ENCODE results near the gene STAG1. TPM values are rescaled to one million over a fixed set of nuclear protein-coding genes. Genes with fewer than 3 reads are reported as not detected.

Gene STAG1
- total and polyA plus RNA-seq, 9 of the 15 experiments (the other 6 are each of a cell fraction or from before 2014, with no cell fraction given), result 2.7 to 17.7 (median 8.8) TPM

- TF ChIP-seq ZNF318 (IDR thresholded peaks at IDR 0.05; ENCODE audit: borderline replicate concordance in 1 of 2, low read depth in 1 of 2) (no peak), RBFOX2 (IDR thresholded peaks at IDR 0.05; ENCODE audit: low read depth, low read length) (peak; percentile 88), HMG20A (CRISPR knock-in tag; conservative IDR thresholded peaks at IDR 0.05) (no peak), HNRNPLL (IDR thresholded peaks at IDR 0.05; ENCODE audit: low read depth, low read length, poor library complexity, severe bottlenecking) (peak; percentile 68), MAFG (tag; conservative IDR thresholded peaks at IDR 0.05) (no peak), POLR2G (IDR thresholded peaks at IDR 0.05; ENCODE audit: low read depth, low read length) (peak; percentile 86), ZNF395 (CRISPR knock-in tag; IDR thresholded peaks at IDR 0.05) (peak; percentile 83), ZNF140 (CRISPR knock-in tag; IDR thresholded peaks at IDR 0.05) (no peak), CHD2 (IDR thresholded peaks at IDR 0.05; ENCODE audit: low read depth, low read length) (peak; percentile 87), ARHGAP35 (IDR thresholded peaks at IDR 0.05; ENCODE audit: partially characterized antibody) (no peak), POLR2A (conservative IDR thresholded peaks at IDR 0.05) (peak; percentile 86)
- TF ChIP-seq, protein P1, sequence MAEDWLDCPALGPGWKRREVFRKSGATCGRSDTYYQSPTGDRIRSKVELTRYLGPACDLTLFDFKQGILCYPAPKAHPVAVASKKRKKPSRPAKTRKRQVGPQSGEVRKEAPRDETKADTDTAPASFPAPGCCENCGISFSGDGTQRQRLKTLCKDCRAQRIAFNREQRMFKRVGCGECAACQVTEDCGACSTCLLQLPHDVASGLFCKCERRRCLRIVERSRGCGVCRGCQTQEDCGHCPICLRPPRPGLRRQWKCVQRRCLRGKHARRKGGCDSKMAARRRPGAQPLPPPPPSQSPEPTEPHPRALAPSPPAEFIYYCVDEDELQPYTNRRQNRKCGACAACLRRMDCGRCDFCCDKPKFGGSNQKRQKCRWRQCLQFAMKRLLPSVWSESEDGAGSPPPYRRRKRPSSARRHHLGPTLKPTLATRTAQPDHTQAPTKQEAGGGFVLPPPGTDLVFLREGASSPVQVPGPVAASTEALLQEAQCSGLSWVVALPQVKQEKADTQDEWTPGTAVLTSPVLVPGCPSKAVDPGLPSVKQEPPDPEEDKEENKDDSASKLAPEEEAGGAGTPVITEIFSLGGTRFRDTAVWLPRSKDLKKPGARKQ (CRISPR knock-in tag; IDR thresholded peaks at IDR 0.05), result no peak
- TF ChIP-seq, protein P2, sequence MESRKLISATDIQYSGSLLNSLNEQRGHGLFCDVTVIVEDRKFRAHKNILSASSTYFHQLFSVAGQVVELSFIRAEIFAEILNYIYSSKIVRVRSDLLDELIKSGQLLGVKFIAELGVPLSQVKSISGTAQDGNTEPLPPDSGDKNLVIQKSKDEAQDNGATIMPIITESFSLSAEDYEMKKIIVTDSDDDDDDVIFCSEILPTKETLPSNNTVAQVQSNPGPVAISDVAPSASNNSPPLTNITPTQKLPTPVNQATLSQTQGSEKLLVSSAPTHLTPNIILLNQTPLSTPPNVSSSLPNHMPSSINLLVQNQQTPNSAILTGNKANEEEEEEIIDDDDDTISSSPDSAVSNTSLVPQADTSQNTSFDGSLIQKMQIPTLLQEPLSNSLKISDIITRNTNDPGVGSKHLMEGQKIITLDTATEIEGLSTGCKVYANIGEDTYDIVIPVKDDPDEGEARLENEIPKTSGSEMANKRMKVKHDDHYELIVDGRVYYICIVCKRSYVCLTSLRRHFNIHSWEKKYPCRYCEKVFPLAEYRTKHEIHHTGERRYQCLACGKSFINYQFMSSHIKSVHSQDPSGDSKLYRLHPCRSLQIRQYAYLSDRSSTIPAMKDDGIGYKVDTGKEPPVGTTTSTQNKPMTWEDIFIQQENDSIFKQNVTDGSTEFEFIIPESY (CRISPR knock-in tag; IDR thresholded peaks at IDR 0.05), result peak; percentile 74; the same call in 1 of the 2 replicates
These were observed 496 bp upstream of the STAG1 start (continued) for GRCh38 chr3:136752422-136753325.

Data from K562 (cell line).